K562 (cell line): ENCODE measurements around the gene CGREF1.

Source experiments
- CTCF ChIP-seq, 3 experiments: IDR thresholded peaks in 2 of 3; conservative IDR thresholded peaks in 1 of 3; 2 replicates each; pipeline ENCODE4 v1.5.1; 2011 to 2012; ENCODE audit warnings: low read length in 3 of 3, mild to moderate bottlenecking in 3 of 3, control low read depth in 2 of 3, improper control_type of control experiment in 1 of 3, inconsistent platforms in 1 of 3, low read depth in 1 of 3, mixed read lengths in 1 of 3, moderate library complexity in 1 of 3; ENCODE audit not compliant: insufficient read depth in 2 of 3
- CUX1 ChIP-seq: fragments of 200-800 bp; sonication (Bioruptor generic); IDR thresholded peaks from 2 replicates; pipeline ENCODE4 v1.6.1; 2016; ENCODE audit warnings: missing genetic modification characterization, missing compliant biosample characterization
- HCFC1 ChIP-seq: IDR thresholded peaks from 2 replicates; pipeline ENCODE4 v1.6.1; 2012; ENCODE audit warnings: low read depth, low read length, improper control_type of control experiment
- HDAC2 ChIP-seq: fragments of 450-650 bp; IDR thresholded peaks from 2 replicates; pipeline ENCODE4 v1.6.1; 2016; ENCODE audit warnings: mild to moderate bottlenecking
- HIVEP1 ChIP-seq: fragments of 250-450 bp; sonication (Bioruptor Pico); IDR thresholded peaks from 2 replicates; pipeline ENCODE4 v1.4.0; 2020; ENCODE audit warnings: mild to moderate bottlenecking
- NFATC3 ChIP-seq: fragments of 450-650 bp; IDR thresholded peaks from 2 replicates; pipeline ENCODE4 v1.6.1; 2017; ENCODE audit warnings: mild to moderate bottlenecking
- SMARCC2 ChIP-seq: fragments of 450-650 bp; IDR thresholded peaks from 2 replicates; pipeline ENCODE4 v1.6.1; 2017; ENCODE audit warnings: antibody characterized with exemption, moderate library complexity, mild to moderate bottlenecking, low read depth
- SRSF9 ChIP-seq: fragments of 200-400 bp; formaldehyde crosslinking; IDR thresholded peaks from 2 replicates; pipeline ENCODE4 v1.6.1; 2017; ENCODE audit warnings: low read depth, low read length, borderline replicate concordance
- SUPT5H ChIP-seq: fragments of 450-650 bp; IDR thresholded peaks from 2 replicates; pipeline ENCODE4 v1.6.1; 2016
- ZNF23 ChIP-seq: fragments of 250-450 bp; sonication (Bioruptor Pico); IDR thresholded peaks from 2 replicates; pipeline ENCODE4 v1.4.0; 2020; ENCODE audit warnings: mild to moderate bottlenecking
- ZNF592 ChIP-seq: fragments of 450-650 bp; IDR thresholded peaks from 2 replicates; pipeline ENCODE4 v1.6.1; 2017; ENCODE audit warnings: antibody characterized with exemption, mild to moderate bottlenecking
- ZNF668 ChIP-seq: fragments of 250-450 bp; sonication (Bioruptor Pico); IDR thresholded peaks from 2 replicates; pipeline ENCODE4 v1.8.0; 2022; ENCODE audit warnings: mild to moderate bottlenecking, inconsistent platforms
- ZSCAN29 ChIP-seq: fragments of 450-650 bp; IDR thresholded peaks from 2 replicates; pipeline ENCODE4 v1.6.1; 2017

GRCh38 chr2:27127883-27128667 lies 9.1 kb upstream of the CGREF1 start:
- TF ChIP-seq ZNF668 (CRISPR knock-in tag) (no peak), ZSCAN29 (no peak), ZNF23 (CRISPR knock-in tag) (no peak), ZNF592 (no peak), CTCF (IDR thresholded peaks at IDR 0.05 in 2 of 3, conservative IDR thresholded peaks at IDR 0.05 in 1 of 3; ENCODE audit: insufficient read depth in 2 of 3, low read depth in 1 of 3, low read length in 3 of 3) (no peak), NFATC3 (no peak), SRSF9 (no peak), HDAC2 (no peak), HIVEP1 (CRISPR knock-in tag) (no peak), HCFC1 (no peak), SUPT5H (no peak), CUX1 (CRISPR knock-in tag) (no peak), SMARCC2 (no peak)
